Measurements from ENCODE around the gene FAM131C. TPM values are rescaled to one million over a fixed set of nuclear protein-coding genes. Genes with fewer than 3 reads are reported as not detected.

FAM131C gene
- polyA plus RNA-seq, 1 donor from 2014 or later = 0.97 TPM

DNA sequence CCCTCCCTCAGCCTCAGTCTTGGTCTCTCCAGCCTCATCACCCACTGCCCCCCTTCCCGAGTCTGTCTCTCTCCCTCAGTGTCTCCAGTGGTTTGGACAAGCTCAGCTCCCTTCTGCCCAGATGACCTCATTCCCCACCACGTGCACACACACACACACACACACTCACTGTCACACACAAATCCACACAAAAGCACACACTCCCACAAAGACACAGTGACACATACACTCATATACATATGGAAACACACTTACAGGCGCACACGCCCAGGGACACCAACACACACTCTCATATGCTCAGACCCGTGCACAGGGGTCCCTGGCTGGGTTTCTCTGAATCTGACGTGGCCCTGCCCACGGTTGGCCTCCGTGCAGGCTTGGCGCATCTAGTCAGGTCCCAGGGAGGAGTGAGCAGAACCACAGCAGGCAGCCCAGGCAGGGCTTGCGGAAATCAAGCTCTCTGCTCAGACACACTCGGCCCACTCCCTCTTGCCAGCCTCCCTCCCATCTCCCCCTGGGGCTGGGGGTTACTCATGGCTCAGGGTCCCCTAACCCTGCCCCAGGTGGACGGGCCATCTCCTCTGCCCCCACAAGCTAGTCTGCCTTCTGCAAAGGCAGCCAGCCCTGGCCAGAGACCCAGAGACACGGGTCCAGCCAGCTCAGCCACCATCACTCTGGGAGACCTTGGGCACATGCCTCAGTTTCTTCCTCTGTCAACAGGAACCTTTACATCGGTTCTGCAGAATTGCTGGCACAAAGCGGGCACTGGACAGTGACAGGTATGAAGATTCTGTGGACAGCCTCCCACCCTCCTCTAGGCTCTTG is 38.5 kb upstream of the FAM131C start:
- Histone ChIP-seq H3K27ac (ENCODE audit: low read length) (no peak overlapping the region), H3K4me3 (ENCODE audit: low read length) (no peak overlapping the region), H2AFZ (ENCODE audit: low read depth, low read length) (no peak overlapping the region), H3K27me3 (ENCODE audit: insufficient read depth, low read depth, low read length) (no peaks in the 10 kb centered on the region), H3K9me3 (ENCODE audit: low read length) (no peaks in the 10 kb centered on the region), H3K9ac (ENCODE audit: low read length) (peak overlapping the region; percentile 29), H3K79me2 (replicated peaks; ENCODE audit: insufficient read depth, low read length) (no peaks in the 10 kb centered on the region), H3F3A (ENCODE audit: insufficient read depth, low read length, poor library complexity, severe bottlenecking) (no peaks in the 10 kb centered on the region), H3K36me3 (ENCODE audit: insufficient read depth, low read length) (no peaks in the 10 kb centered on the region), H4K20me1 (ENCODE audit: insufficient read depth) (no peaks in the 10 kb centered on the region), H3K4me2 (ENCODE audit: low read length) (no peak overlapping the region), H3K9me2 (ENCODE audit: insufficient read depth, low read length) (no peaks in the 10 kb centered on the region)
- TF ChIP-seq EZH2 (IDR thresholded peaks at IDR 0.05; ENCODE audit: borderline replicate concordance, insufficient read depth, low read length, poor library complexity, severe bottlenecking) = no peak
- TF ChIP-seq, protein P1, sequence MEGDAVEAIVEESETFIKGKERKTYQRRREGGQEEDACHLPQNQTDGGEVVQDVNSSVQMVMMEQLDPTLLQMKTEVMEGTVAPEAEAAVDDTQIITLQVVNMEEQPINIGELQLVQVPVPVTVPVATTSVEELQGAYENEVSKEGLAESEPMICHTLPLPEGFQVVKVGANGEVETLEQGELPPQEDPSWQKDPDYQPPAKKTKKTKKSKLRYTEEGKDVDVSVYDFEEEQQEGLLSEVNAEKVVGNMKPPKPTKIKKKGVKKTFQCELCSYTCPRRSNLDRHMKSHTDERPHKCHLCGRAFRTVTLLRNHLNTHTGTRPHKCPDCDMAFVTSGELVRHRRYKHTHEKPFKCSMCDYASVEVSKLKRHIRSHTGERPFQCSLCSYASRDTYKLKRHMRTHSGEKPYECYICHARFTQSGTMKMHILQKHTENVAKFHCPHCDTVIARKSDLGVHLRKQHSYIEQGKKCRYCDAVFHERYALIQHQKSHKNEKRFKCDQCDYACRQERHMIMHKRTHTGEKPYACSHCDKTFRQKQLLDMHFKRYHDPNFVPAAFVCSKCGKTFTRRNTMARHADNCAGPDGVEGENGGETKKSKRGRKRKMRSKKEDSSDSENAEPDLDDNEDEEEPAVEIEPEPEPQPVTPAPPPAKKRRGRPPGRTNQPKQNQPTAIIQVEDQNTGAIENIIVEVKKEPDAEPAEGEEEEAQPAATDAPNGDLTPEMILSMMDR (IDR thresholded peaks at IDR 0.05; ENCODE audit: poor library complexity, severe bottlenecking) = no peak
- TF ChIP-seq EP300 (conservative IDR thresholded peaks at IDR 0.05; ENCODE audit: poor library complexity, severe bottlenecking) = no peak
- TF ChIP-seq POLR2AphosphoS5 (IDR thresholded peaks at IDR 0.05) = no peak
- no peak for TF ChIP-seq MXI1 (conservative IDR thresholded peaks at IDR 0.05; ENCODE audit: poor library complexity, severe bottlenecking)
- TF ChIP-seq SMC3 (conservative IDR thresholded peaks at IDR 0.05; ENCODE audit: poor library complexity) = no peak
- TF ChIP-seq RAD21 (conservative IDR thresholded peaks at IDR 0.05) = no peak
- no peak for TF ChIP-seq TAF1 (IDR thresholded peaks at IDR 0.05; ENCODE audit: low read depth)

DNA sequence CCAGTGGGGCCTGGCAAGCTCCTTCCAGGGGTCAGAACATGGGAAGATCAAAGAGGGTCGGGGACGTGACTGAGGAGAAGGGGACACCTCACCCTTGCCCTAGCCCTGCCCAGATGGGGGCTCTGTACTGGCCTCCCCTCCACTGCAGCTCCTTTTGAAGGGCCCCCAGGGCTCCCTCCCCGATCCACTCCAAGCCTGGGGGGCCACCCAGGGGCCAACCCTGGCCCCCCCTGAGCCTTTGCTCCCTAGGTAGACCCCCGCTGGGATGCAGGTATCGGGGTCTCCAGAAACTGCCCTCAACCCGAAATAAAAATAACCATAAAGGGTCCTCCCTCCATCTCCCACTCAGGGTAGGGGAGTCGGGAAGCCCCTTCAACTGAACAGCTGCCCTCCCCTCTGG is 37.4 kb upstream of the FAM131C start:
- no peak overlapping the region for H3K4me2 ChIP-seq (ENCODE audit: low read length)
- H3K9me3 ChIP-seq (ENCODE audit: low read length) = no peaks in the 10 kb centered on the region
- no peaks in the 10 kb centered on the region for H3K9me2 ChIP-seq (ENCODE audit: insufficient read depth, low read length)
- H4K20me1 ChIP-seq (ENCODE audit: insufficient read depth) = no peaks in the 10 kb centered on the region
- H3F3A ChIP-seq (ENCODE audit: insufficient read depth, low read length, poor library complexity, severe bottlenecking) = no peaks in the 10 kb centered on the region
- H3K27ac ChIP-seq (ENCODE audit: low read length) = no peak overlapping the region
- no peak for TF ChIP-seq RAD21 (conservative IDR thresholded peaks at IDR 0.05)
- TF ChIP-seq SMC3 (conservative IDR thresholded peaks at IDR 0.05; ENCODE audit: poor library complexity) = no peak
- TF ChIP-seq POLR2AphosphoS5 (IDR thresholded peaks at IDR 0.05) = no peak
- TF ChIP-seq, protein P2, sequence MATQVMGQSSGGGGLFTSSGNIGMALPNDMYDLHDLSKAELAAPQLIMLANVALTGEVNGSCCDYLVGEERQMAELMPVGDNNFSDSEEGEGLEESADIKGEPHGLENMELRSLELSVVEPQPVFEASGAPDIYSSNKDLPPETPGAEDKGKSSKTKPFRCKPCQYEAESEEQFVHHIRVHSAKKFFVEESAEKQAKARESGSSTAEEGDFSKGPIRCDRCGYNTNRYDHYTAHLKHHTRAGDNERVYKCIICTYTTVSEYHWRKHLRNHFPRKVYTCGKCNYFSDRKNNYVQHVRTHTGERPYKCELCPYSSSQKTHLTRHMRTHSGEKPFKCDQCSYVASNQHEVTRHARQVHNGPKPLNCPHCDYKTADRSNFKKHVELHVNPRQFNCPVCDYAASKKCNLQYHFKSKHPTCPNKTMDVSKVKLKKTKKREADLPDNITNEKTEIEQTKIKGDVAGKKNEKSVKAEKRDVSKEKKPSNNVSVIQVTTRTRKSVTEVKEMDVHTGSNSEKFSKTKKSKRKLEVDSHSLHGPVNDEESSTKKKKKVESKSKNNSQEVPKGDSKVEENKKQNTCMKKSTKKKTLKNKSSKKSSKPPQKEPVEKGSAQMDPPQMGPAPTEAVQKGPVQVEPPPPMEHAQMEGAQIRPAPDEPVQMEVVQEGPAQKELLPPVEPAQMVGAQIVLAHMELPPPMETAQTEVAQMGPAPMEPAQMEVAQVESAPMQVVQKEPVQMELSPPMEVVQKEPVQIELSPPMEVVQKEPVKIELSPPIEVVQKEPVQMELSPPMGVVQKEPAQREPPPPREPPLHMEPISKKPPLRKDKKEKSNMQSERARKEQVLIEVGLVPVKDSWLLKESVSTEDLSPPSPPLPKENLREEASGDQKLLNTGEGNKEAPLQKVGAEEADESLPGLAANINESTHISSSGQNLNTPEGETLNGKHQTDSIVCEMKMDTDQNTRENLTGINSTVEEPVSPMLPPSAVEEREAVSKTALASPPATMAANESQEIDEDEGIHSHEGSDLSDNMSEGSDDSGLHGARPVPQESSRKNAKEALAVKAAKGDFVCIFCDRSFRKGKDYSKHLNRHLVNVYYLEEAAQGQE (IDR thresholded peaks at IDR 0.05; ENCODE audit: borderline replicate concordance) = no peak
- TF ChIP-seq, protein P1 (IDR thresholded peaks at IDR 0.05; ENCODE audit: poor library complexity, severe bottlenecking) = no peak
- H3K79me2 ChIP-seq (replicated peaks; ENCODE audit: insufficient read depth, low read length) = no peaks in the 10 kb centered on the region
- H2AFZ ChIP-seq (ENCODE audit: low read depth, low read length) = no peak overlapping the region
- H3K4me3 ChIP-seq (ENCODE audit: low read length) = no peak overlapping the region
- H3K27me3 ChIP-seq (ENCODE audit: insufficient read depth, low read depth, low read length) = no peaks in the 10 kb centered on the region
- H3K36me3 ChIP-seq (ENCODE audit: insufficient read depth, low read length) = no peaks in the 10 kb centered on the region
- no peak overlapping the region for H3K9ac ChIP-seq (ENCODE audit: low read length)

Data from neural cell (in vitro differentiated cells).